ENCODE measurements around the gene CHN1. TPM values are rescaled to one million over a fixed set of nuclear protein-coding genes. Genes with fewer than 3 reads are reported as not detected.
A peak's percentile ranks its signal among the peaks of the same experiment; 100 is the strongest.

CHN1 gene
- polyA plus RNA-seq, 1 donor: 8.2 TPM

DNA sequence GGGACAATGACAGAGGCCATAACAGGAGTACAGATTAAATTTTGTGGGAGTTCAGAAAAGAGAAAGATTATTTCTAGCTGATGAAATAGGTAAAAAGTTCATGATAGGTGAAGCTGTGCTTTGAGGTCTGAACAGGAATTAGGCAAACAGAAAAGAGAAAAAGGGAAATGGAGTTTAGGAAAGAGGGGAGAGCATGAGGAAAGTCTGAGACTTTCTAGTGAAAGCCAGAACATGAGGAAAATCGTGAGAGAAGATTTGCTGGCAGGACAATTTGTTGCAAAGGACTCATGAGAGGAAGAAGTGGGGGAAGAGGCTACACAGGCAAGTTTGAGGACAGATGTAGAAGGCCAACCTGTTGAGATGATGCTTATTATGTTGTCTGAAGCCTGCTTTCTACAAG lies 6.3 kb upstream of the CHN1 start:
- DNase-seq: no peak
- no peaks in the 10 kb centered on the region for H3K4me1 ChIP-seq (ENCODE audit: control insufficient read depth, insufficient read depth, low read length)
- peaks cover 15% of the 10 kb centered on the region for H3K27me3 ChIP-seq (ENCODE audit: control insufficient read depth, insufficient read depth, low read length)
- no peaks in the 10 kb centered on the region for H3K9me3 ChIP-seq (ENCODE audit: control insufficient read depth, low read depth, low read length)
- H3K36me3 ChIP-seq (ENCODE audit: control insufficient read depth, insufficient read depth, low read length): no peaks in the 10 kb centered on the region
- H3K4me3 ChIP-seq (ENCODE audit: low read length): no peak overlapping the region
- H3K27ac ChIP-seq (ENCODE audit: low read length): no peak overlapping the region
- no CpG with 5 or more reads among the region's 1 CpG for WGBS (ENCODE audit: insufficient coverage, low lambda C conversion rate)

DNA sequence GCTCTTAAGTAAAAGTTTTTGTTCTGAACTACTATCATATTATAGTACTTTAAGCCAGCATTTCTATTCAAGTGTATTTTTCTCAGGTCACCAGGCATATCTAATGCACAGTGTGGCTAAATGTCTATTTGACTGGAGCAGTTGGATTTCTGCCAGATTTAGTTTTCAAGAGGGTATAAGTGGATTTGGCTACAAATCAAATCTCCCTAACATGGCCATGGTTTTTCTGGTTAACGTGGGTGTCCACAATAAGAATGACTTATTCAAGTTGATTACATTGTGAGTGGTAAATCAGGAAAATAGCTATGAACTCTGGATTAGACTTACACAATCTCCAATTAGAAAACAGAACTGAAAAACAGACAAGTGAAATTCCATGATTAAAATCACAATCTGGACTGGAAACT lies 5.7 kb upstream of the CHN1 start:
- H3K4me3 ChIP-seq (ENCODE audit: low read length): no peak overlapping the region
- no peak overlapping the region for H3K27ac ChIP-seq (ENCODE audit: low read length)
- no peaks in the 10 kb centered on the region for H3K9me3 ChIP-seq (ENCODE audit: control insufficient read depth, low read depth, low read length)
- no peaks in the 10 kb centered on the region for H3K4me1 ChIP-seq (ENCODE audit: control insufficient read depth, insufficient read depth, low read length)
- no peaks in the 10 kb centered on the region for H3K36me3 ChIP-seq (ENCODE audit: control insufficient read depth, insufficient read depth, low read length)
- no CpG with 5 or more reads among the region's 1 CpG for WGBS (ENCODE audit: insufficient coverage, low lambda C conversion rate)
- peaks cover 21% of the 10 kb centered on the region for H3K27me3 ChIP-seq (ENCODE audit: control insufficient read depth, insufficient read depth, low read length)
- DNase-seq: no peak

DNA sequence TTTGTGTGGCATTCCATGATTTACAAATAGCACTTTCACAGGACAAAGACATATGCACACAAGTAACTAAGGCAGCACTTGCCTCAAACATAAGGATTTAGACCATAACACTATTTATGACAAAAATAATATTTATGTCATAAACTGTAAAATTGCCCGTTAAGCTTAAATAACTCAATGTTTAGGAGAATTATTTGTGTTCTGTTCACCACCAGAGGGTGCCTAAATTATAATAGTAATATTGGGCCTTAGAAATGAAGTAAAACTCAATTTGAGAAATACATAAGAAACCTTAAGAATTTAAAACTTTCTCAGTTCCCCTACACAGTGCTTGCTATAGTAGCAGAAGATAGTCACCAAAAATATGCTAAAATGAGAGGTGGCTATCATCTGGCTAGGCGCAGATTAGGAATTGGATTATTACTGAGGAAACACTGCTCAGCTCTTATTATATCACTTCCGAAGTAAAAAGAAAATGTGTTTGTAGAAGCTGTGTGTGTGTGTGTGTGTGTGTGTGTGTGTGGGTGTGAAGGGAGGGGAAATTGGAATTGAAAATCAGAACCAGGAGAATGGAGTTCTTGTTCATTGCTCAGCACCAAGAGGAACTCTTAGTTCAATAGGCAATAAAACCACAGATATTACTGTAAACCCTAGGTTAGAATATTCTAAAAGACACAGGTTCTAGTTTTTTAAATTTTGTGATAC lies 4.9 kb upstream of the CHN1 start:
- Histone ChIP-seq H3K27ac (ENCODE audit: low read length) (no peak overlapping the region), H3K9me3 (ENCODE audit: control insufficient read depth, low read depth, low read length) (no peaks in the 10 kb centered on the region), H3K4me3 (ENCODE audit: low read length) (no peak overlapping the region), H3K4me1 (ENCODE audit: control insufficient read depth, insufficient read depth, low read length) (no peaks in the 10 kb centered on the region), H3K27me3 (ENCODE audit: control insufficient read depth, insufficient read depth, low read length) (peaks cover 28% of the 10 kb centered on the region), H3K36me3 (ENCODE audit: control insufficient read depth, insufficient read depth, low read length) (no peaks in the 10 kb centered on the region)
- DNase-seq: no peak
- WGBS (ENCODE audit: insufficient coverage, low lambda C conversion rate): 79% methylated on average over 2 of the region's 3 CpGs

DNA sequence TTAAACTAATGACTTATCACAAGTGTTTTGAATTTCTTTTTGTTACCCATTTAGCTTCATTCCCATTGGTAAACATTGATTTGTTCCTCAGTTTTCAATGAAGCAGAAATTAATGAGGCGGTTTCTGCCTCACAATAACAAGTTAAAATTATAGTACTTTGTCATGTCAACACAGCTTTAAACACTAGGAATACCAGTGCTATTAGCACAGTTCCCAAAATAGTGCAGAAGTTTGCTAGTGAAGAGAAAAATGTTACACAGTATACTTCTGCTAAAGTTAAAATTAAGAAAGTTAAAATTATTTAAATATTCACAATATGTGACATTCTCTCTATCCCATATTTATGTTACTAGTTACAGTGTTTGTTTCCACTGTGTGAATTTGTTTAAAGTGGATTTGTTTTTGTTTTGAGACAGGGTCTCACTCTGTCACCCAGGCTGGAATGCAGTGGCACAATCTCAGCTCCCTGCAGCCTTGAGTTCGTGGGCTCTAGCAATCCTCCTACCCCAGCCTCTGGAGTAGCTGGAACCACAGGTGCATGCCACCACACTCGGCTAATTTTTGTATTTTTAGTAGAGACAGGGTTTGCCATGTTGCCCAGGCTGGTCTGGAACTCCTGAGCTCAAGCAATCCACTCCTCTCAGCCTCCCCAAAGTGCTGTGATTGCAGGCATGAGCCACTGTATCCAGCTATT lies 3.8 kb upstream of the CHN1 start:
- no peaks in the 10 kb centered on the region for H3K9me3 ChIP-seq (ENCODE audit: control insufficient read depth, low read depth, low read length)
- no peak overlapping the region for H3K4me3 ChIP-seq (ENCODE audit: low read length)
- H3K27me3 ChIP-seq (ENCODE audit: control insufficient read depth, insufficient read depth, low read length): peaks cover 37% of the 10 kb centered on the region
- no peaks in the 10 kb centered on the region for H3K36me3 ChIP-seq (ENCODE audit: control insufficient read depth, insufficient read depth, low read length)
- no peak overlapping the region for H3K27ac ChIP-seq (ENCODE audit: low read length)
- 60% methylated on average over 1 of the region's 3 CpGs for WGBS (ENCODE audit: insufficient coverage, low lambda C conversion rate)
- H3K4me1 ChIP-seq (ENCODE audit: control insufficient read depth, insufficient read depth, low read length): no peaks in the 10 kb centered on the region
- DNase-seq: peak in 1 of 2 donors; percentile 6

- Histone ChIP-seq H3K27ac (ENCODE audit: low read length) (no peak overlapping the region), H3K36me3 (ENCODE audit: control insufficient read depth, insufficient read depth, low read length) (no peaks in the 10 kb centered on the region), H3K9me3 (ENCODE audit: control insufficient read depth, low read depth, low read length) (no peaks in the 10 kb centered on the region), H3K27me3 (ENCODE audit: control insufficient read depth, insufficient read depth, low read length) (peaks cover 45% of the 10 kb centered on the region), H3K4me3 (ENCODE audit: low read length) (no peak overlapping the region), H3K4me1 (ENCODE audit: control insufficient read depth, insufficient read depth, low read length) (no peaks in the 10 kb centered on the region)
- DNase-seq: no peak
- 86% methylated on average over 2 of the region's 4 CpGs for WGBS (ENCODE audit: insufficient coverage, low lambda C conversion rate)
These were observed 2.8 kb upstream of the CHN1 start for GRCh38 chr2:175008009-175008408.

DNA sequence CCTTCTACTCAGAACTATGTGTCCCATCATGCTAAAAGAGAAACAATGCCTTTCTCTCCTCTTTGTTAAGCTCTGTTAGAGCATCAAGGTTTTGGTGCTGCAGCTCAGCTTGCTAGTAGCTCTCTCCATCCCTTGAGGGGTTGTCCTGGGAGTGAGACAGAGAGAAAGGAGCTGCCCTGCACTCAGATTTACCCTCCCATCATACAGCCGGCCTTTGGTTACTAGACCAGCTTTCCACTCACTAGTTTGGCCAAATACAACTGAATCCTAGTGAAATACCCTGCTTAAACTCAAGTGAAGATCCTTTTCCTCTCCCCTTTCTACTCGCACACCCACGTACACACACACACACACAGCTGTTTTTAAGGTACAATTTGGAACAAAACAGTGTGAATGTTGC lies 2.3 kb upstream of the CHN1 start:
- Histone ChIP-seq H3K36me3 (ENCODE audit: control insufficient read depth, insufficient read depth, low read length) (no peaks in the 10 kb centered on the region), H3K27ac (ENCODE audit: low read length) (no peak overlapping the region), H3K4me3 (ENCODE audit: low read length) (no peak overlapping the region), H3K4me1 (ENCODE audit: control insufficient read depth, insufficient read depth, low read length) (no peaks in the 10 kb centered on the region), H3K9me3 (ENCODE audit: control insufficient read depth, low read depth, low read length) (no peaks in the 10 kb centered on the region), H3K27me3 (ENCODE audit: control insufficient read depth, insufficient read depth, low read length) (peaks cover 50% of the 10 kb centered on the region)
- WGBS (ENCODE audit: insufficient coverage, low lambda C conversion rate): no CpG with 5 or more reads among the region's 3 CpGs
- no peak for DNase-seq

DNA sequence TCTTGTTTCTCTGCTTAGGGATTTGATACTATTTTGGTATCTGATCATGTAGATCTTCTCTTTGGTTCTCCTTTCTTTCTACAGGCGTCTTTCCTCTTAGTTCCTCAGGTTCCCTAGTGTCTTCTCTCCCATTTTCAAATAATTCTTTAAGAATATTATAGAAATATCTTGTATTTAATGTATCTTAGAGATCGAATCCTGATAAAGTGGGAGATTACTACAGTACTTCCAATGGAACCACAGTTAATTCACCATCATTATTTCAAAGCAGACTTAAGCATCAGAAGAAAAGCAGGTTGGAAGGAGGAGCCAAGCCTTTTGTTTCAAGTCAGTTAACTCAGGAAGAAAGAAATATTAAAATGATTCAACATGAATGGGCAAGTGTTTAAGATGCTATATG lies 1.1 kb upstream of the CHN1 start:
- Histone ChIP-seq H3K36me3 (ENCODE audit: control insufficient read depth, insufficient read depth, low read length) (no peaks in the 10 kb centered on the region), H3K27me3 (ENCODE audit: control insufficient read depth, insufficient read depth, low read length) (peaks cover 51% of the 10 kb centered on the region), H3K4me1 (ENCODE audit: control insufficient read depth, insufficient read depth, low read length) (no peaks in the 10 kb centered on the region), H3K9me3 (ENCODE audit: control insufficient read depth, low read depth, low read length) (no peaks in the 10 kb centered on the region), H3K27ac (ENCODE audit: low read length) (no peak overlapping the region), H3K4me3 (ENCODE audit: low read length) (no peak overlapping the region)
- 94% methylated on average over 2 of the region's 2 CpGs for WGBS (ENCODE audit: insufficient coverage, low lambda C conversion rate)
- no peak for DNase-seq

- H3K4me1 ChIP-seq (ENCODE audit: control insufficient read depth, insufficient read depth, low read length): no peaks in the 10 kb centered on the region
- 48% methylated on average over 5 of the region's 9 CpGs for WGBS (ENCODE audit: insufficient coverage, low lambda C conversion rate)
- H3K9me3 ChIP-seq (ENCODE audit: control insufficient read depth, low read depth, low read length): no peaks in the 10 kb centered on the region
- peaks cover 51% of the 10 kb centered on the region for H3K27me3 ChIP-seq (ENCODE audit: control insufficient read depth, insufficient read depth, low read length)
- DNase-seq: no peak
- peak overlapping the region; percentile 43 for H3K4me3 ChIP-seq (ENCODE audit: low read length)
- H3K36me3 ChIP-seq (ENCODE audit: control insufficient read depth, insufficient read depth, low read length): no peaks in the 10 kb centered on the region
- peak overlapping the region; percentile 0 for H3K27ac ChIP-seq (ENCODE audit: low read length)
These were observed 618 bp upstream of the CHN1 start for GRCh38 chr2:175005733-175006264.

GRCh38 chr2:175004730-175004979 lies 526 bp downstream of the CHN1 start:
- peak overlapping the region; percentile 42 for H3K4me3 ChIP-seq (ENCODE audit: low read length)
- H3K27me3 ChIP-seq (ENCODE audit: control insufficient read depth, insufficient read depth, low read length): peaks cover 51% of the 10 kb centered on the region
- DNase-seq: no peak
- no peak overlapping the region for H3K27ac ChIP-seq (ENCODE audit: low read length)
- no peaks in the 10 kb centered on the region for H3K4me1 ChIP-seq (ENCODE audit: control insufficient read depth, insufficient read depth, low read length)
- no peaks in the 10 kb centered on the region for H3K9me3 ChIP-seq (ENCODE audit: control insufficient read depth, low read depth, low read length)
- no peaks in the 10 kb centered on the region for H3K36me3 ChIP-seq (ENCODE audit: control insufficient read depth, insufficient read depth, low read length)
- WGBS (ENCODE audit: insufficient coverage, low lambda C conversion rate): no CpG with 5 or more reads among the region's 32 CpGs

GRCh38 chr2:175003875-175004729 lies 1.1 kb downstream of the CHN1 start:
- Histone ChIP-seq H3K9me3 (ENCODE audit: control insufficient read depth, low read depth, low read length) (no peaks in the 10 kb centered on the region), H3K4me1 (ENCODE audit: control insufficient read depth, insufficient read depth, low read length) (no peaks in the 10 kb centered on the region), H3K4me3 (ENCODE audit: low read length) (peak overlapping the region; percentile 25), H3K27me3 (ENCODE audit: control insufficient read depth, insufficient read depth, low read length) (peaks cover 51% of the 10 kb centered on the region), H3K27ac (ENCODE audit: low read length) (no peak overlapping the region), H3K36me3 (ENCODE audit: control insufficient read depth, insufficient read depth, low read length) (no peaks in the 10 kb centered on the region)
- 49% methylated on average over 5 of the region's 16 CpGs for WGBS (ENCODE audit: insufficient coverage, low lambda C conversion rate)
- DNase-seq: peak in 1 of 2 donors; percentile 17
